GM19099 (cell line): ENCODE data around the gene CDC42BPA.

ENCODE experiments used
- POLR2A ChIP-seq: IDR thresholded peaks from 3 replicates; pipeline ENCODE4 v1.6.1; 2011; ENCODE audit warnings: low read depth; ENCODE audit not compliant: insufficient read length; ENCODE audit errors: extremely low read depth

CDC42BPA gene

GRCh38 chr1:226962421-226963391 lies 355.6 kb downstream of the CDC42BPA start:
- TF ChIP-seq POLR2A, result no peak

DNA sequence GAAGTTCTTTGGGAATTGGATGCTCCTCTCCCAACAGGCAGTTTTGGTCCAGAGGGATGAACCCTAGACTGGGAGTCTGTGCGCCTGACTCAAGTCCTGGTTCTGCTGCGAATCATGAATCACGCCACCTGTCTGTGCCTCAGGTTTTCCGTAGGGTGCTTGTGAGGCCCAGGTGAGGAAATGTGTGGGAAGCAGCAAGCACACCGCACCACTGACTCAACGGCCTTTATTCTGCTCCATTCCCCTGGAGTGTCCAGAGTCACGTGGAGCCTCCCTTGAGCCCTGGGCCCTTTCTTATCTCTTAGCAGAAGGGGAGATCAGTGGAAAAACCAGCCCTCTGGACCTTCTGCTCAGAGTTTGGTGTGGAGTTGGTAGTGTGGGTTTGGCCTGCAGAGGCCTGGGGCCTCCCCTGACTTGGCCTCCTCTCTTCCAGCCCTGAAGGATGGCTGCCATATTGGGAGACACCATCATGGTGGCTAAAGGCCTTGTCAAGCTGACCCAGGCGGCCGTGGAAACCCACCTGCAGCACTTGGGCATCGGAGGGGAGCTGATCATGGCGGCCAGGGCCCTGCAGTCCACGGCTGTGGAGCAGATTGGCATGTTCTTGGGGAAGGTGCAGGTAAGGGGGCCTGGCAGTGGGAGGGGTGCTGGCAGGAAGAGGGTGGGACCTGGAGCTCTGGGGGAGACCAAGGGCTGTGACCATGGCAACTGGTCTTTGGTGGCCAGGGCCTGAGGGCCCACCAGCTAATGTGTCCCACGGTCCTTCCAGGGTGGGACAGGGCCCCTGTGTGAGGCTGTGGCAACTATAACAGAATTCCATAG lies 357.1 kb downstream of the CDC42BPA start:
- TF ChIP-seq POLR2A, result no peak

GRCh38 chr1:226960256-226960655 lies 358.0 kb downstream of the CDC42BPA start:
- no peak for TF ChIP-seq POLR2A

DNA sequence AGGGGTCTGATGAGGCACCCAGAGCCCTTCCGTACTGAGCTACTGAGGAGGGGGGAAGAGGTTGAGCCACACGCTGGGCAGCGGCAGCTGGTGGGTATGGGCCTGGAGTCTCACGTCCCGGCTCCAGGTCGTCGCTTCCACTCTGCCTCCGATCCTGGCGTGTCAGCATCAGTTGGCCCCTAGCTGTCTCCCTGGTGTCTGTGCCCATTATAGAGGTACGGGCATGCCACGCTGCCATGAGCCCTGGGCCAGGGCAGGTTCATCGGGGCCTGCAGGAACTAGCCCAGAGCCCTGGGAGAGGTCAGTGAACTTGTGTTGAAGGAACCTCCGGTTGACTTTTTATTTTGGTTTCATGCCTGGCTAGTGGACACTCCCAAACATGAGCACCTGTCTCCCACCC lies 360.0 kb downstream of the CDC42BPA start:
- TF ChIP-seq POLR2A, result no peak

DNA sequence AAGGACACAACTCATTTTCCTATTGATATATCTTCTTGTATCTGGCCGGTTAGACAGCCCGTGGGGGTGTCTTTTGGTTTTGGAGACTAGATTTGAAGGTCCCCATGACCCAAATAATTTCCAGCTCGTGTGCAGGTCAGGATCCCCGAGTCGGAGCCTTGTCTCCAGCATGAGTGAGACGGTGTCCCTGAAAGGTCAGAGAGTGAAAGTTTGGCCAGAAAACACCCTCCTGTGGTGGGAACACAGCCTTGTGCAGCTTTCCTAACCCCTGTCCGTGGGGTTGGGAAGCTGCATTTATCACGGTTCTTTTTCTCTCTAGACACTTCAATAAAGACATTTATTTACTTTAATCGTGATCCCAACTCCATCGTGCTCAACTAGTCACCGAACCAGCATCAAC lies 360.6 kb downstream of the CDC42BPA start:
- no peak for TF ChIP-seq POLR2A

DNA sequence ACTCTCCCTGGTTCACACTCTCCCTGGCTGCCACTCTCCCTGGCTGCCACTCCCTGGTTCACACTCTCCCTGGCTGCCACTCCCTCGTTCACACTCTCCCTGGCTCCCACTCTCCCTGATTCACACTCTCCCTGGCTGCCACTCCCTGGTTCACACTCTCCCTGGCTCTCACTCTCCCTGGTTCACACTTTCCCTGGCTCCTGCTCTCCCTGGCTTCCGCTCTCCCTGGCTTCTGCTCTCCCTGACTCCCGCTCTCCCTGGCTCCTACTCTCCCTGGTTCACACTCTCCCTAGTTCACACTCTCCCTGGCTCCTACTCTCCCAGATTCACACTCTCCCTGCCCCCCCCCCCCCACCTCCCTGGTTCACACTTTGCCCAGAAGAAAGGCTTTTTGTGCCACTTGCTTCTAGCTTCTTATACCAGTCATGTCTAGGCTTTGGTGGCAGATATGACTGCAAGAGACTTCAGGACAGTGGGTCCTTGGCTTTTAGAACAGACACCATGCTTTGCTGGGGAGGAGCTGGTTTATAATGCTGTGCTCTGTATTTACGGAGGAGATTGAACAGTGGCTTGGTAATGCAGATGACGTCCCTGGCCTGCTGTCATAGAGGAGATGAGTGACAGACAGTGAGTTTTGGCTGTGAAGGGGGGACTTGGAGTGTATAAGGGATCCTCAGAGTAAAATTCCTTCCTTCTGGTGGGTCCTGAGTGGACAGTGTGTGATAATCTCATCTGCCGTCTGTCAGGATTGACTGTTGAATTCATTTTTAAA lies 361.2 kb downstream of the CDC42BPA start:
- TF ChIP-seq POLR2A, result no peak

DNA sequence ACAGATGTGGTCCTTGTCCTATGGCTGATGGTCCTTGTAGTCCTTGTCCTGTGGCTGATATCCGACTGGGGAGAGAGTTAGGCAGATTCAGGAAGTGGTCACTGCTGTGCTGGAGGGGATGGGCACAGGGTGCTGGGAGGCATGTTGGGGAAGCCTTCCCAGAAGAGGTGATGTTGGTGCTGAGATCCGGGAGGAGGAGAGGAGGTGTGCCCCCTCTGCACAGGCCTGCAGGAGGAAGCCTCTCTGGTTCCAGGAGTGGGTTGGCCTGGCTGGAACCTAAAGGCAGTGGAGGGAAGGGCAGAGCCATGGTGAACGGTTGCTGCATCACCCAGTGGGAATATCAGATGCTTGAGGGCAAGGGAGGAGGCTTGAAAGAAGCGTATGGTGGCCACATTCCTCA lies 363.5 kb downstream of the CDC42BPA start:
- TF ChIP-seq POLR2A, result no peak

DNA sequence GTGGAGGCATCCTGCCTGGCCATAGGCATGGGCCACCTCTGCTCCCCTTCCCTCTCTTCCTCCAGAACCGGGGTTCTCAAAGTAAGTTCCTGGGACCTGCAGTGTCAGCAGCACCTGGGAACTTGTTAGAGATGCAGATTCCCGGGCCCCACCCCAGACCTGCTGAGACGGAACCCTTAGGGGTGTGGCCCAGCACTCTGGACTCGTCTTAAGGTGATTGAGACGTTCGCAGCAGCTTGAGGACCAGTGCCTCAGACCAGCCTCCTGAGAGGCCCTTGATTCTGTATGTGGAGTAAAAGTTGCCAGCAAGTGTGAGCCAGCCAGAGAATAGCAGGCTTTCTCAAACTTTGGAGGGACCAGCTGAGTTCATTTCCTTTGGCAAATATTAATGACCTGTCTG lies 364.0 kb downstream of the CDC42BPA start:
- no peak for TF ChIP-seq POLR2A

GRCh38 chr1:226953175-226953800 lies 365.0 kb downstream of the CDC42BPA start:
- no peak for TF ChIP-seq POLR2A

DNA sequence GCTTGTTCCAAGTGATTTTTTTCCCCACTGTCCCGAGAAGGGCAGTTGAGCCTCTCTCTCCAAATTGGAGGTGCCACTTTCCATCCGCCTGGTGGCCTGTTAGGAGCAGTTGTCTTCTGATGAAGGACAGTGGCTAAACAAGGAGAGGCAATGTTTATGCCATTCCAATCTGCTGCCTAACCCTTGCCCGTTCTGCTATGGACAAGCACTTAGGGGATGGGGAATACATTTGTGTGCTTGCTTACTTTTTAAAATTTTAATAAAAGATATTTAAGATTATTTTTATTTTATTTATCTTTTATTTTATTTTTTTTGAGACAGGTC lies 366.2 kb downstream of the CDC42BPA start:
- no peak for TF ChIP-seq POLR2A

DNA sequence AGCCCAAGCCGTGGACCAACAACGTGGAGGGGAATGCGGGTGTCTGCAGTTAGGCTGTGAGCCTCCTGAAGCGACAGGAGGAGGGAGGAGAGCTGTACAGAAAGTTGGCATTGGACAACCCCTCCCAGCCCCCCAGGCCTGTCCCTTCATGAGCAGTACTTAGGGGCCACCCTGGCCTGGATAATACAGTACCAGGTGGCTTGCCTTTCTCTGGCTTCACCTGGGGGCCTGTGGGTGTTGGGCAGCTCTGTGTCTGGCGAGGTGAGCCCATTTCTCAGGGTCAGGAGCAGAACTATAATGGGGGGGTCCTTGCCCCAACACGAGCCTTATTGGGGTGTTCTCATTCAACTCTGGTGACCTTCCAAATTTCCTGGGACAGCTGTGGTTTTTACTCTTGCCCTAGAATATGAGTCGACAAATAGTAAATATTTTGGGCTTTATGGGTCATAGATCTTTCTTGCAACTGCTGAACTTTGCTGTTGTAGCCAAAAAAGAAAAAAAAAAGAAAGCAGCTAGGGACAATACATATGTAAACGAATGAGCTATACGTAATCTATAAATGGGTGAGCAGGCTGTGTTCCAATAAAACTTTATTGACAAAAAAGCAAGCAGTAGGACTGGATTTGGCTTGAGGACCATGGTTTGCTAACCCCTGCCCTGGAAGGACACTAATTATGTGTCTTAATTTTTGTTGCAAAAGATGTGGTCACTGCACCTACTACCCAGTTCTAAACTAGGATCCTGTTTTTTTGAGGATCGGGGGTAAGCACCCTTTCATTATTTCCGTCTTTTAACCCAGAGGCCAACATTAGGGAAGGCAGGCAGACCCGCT lies 366.8 kb downstream of the CDC42BPA start:
- no peak for TF ChIP-seq POLR2A

DNA sequence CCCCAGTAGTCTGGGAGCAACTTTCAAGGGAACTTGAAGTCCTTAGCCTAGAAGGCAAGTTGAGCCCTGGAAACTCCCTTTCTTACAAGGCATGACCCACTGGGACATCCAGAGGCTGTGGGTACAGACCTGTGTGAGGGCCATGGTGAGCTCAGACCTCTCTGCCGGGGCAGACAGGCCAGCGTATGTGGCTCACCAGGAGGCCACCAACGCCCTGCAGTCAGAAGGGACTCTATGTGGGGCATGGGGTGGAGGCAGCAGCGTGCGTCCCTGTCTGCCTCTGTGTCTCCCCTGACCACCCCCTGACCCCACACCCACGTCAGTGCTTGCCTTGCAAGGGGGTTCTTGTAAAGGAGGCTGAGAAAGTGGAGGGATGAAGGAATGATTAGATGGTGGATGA lies 367.4 kb downstream of the CDC42BPA start:
- no peak for TF ChIP-seq POLR2A

GRCh38 chr1:226950316-226950715 lies 368.0 kb downstream of the CDC42BPA start:
- TF ChIP-seq POLR2A, result no peak

DNA sequence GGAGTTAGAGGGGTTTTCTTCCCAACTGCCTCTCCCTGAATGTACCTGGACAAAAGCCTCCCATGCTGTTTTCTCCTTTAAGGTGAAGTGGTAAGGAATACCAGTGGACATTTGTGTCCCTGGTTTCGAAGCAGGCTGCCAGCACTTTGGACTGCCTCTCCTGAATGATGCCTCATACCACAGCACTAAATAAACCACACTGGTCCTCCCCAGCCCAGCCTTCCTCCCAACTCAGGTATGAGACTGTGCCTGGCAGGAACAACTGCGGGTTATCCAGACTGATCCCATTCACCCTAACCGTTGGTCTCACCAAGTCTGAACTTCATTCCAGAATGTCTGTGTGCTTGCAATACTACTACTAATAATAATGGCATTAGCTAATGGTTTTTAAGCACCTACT lies 368.9 kb downstream of the CDC42BPA start:
- no peak for TF ChIP-seq POLR2A
